Measurements from ENCODE around the gene KCNH1. TPM values are rescaled to one million over a fixed set of nuclear protein-coding genes. Genes with fewer than 3 reads are reported as not detected.

Gene KCNH1
- total and polyA plus RNA-seq, 2 of the 4 experiments (the other 2 are of a cell fraction): 0.27 to 0.54 TPM

DNA sequence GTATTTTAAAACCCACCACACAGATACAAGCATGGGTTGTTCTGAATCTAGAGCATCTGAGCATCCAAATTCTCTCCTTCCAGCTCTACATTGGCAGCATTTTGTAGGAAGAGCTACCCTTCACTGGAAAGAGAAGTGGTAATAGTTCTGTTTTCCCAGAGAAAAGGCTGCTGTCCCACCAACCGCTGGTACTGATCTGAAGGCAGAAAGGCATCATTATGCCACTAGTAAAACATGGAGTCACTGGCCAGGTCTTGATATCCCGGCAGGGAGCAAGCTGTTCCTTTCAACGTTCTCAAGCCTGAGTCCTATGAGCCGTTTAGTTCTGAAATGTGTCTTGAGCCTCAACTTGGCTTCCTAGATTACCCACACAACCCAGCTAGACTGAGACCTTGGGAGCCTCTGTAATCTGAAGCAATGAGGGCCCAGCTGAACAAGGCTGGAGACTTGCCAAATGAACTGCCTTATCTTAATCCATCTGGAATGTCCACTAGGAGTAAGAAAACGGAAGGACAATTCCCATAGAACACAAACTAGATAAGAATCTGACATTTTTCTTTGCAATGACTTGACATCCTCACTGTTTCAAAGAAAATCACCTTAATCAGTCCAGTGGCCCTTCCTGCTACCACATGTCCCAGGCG, 116.8 kb downstream of the KCNH1 start:
- no peaks in the 10 kb centered on the region for H3K9me1 ChIP-seq (ENCODE audit: insufficient read depth, low read length)
- no peaks in the 10 kb centered on the region for H3K27me3 ChIP-seq (ENCODE audit: control insufficient read depth, insufficient read depth, low read length)
- H2AK9ac ChIP-seq (replicated peaks; ENCODE audit: low read depth, low read length, poor library complexity): no peak overlapping the region
- in situ Hi-C loops (cut with MboI; ENCODE audit: low sequenced_read_pairs) (no loop called here), dilution Hi-C loops (cut with HindIII; ENCODE audit: low sequenced_read_pairs, unreplicated experiment) (no loop called here), intact Hi-C loops (cut with micrococcal nuclease) (no loop called here)
- no peak overlapping the region for H4K5ac ChIP-seq (ENCODE audit: low read depth, low read length)
- no peak overlapping the region for H3K18ac ChIP-seq (ENCODE audit: low read depth, low read length)
- H2BK20ac ChIP-seq (ENCODE audit: low read depth, low read length): no peak overlapping the region
- ATAC-seq (ENCODE audit: low read depth) (no peak), DNase-seq (peak; percentile 6)
- no peaks in the 10 kb centered on the region for H3K79me1 ChIP-seq (ENCODE audit: low read depth in 1 of 2, low read length in 2 of 2)
- no peak overlapping the region for H3K14ac ChIP-seq (replicated peaks; ENCODE audit: low read depth, low read length)
- no peak overlapping the region for H3K4me2 ChIP-seq (ENCODE audit: low read depth, low read length)
- no TSS peak for BruUV-seq (replicated peaks)
- no peaks in the 10 kb centered on the region for H4K20me1 ChIP-seq (ENCODE audit: insufficient read depth, low read length)
- H2BK120ac ChIP-seq (ENCODE audit: low read depth, low read length): no peak overlapping the region
- H2AK5ac ChIP-seq (ENCODE audit: low read depth, low read length): no peak overlapping the region
- ChIA-PET CTCF (no interaction called here), POLR2A (ENCODE audit: unreplicated experiment) (no interaction called here)
- TF ChIP-seq, protein P1, sequence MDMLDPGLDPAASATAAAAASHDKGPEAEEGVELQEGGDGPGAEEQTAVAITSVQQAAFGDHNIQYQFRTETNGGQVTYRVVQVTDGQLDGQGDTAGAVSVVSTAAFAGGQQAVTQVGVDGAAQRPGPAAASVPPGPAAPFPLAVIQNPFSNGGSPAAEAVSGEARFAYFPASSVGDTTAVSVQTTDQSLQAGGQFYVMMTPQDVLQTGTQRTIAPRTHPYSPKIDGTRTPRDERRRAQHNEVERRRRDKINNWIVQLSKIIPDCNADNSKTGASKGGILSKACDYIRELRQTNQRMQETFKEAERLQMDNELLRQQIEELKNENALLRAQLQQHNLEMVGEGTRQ (IDR thresholded peaks at IDR 0.05; ENCODE audit: low read depth, low read length): no peak
- TF ChIP-seq NFE2L2 (IDR thresholded peaks at IDR 0.05; ENCODE audit: low read depth, low read length) (no peak), MXI1 (IDR thresholded peaks at IDR 0.05; ENCODE audit: borderline replicate concordance, low read depth, low read length) (no peak), POLR2A (IDR thresholded peaks at IDR 0.05; ENCODE audit: low read depth, low read length) (no peak), BHLHE40 (IDR thresholded peaks at IDR 0.05; ENCODE audit: low read depth, low read length) (no peak)
- TF ChIP-seq, protein P2, sequence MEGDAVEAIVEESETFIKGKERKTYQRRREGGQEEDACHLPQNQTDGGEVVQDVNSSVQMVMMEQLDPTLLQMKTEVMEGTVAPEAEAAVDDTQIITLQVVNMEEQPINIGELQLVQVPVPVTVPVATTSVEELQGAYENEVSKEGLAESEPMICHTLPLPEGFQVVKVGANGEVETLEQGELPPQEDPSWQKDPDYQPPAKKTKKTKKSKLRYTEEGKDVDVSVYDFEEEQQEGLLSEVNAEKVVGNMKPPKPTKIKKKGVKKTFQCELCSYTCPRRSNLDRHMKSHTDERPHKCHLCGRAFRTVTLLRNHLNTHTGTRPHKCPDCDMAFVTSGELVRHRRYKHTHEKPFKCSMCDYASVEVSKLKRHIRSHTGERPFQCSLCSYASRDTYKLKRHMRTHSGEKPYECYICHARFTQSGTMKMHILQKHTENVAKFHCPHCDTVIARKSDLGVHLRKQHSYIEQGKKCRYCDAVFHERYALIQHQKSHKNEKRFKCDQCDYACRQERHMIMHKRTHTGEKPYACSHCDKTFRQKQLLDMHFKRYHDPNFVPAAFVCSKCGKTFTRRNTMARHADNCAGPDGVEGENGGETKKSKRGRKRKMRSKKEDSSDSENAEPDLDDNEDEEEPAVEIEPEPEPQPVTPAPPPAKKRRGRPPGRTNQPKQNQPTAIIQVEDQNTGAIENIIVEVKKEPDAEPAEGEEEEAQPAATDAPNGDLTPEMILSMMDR (conservative IDR thresholded peaks at IDR 0.05; ENCODE audit: low read depth, low read length): no peak
- H3K4me3 ChIP-seq (ENCODE audit: insufficient read depth, low read depth, low read length): no peak overlapping the region
- H2AFZ ChIP-seq (replicated peaks; ENCODE audit: low read length, poor library complexity): no peak overlapping the region
- H2BK5ac ChIP-seq (ENCODE audit: low read depth, low read length, poor library complexity, severe bottlenecking): no peak overlapping the region
- no peak overlapping the region for H3K9ac ChIP-seq (ENCODE audit: low read depth, low read length)
- WGBS, 2 experiments (ENCODE audit: extremely low coverage in 2 of 2, insufficient read length in 1 of 2): 14% methylated on average over 1 of the region's 6 CpGs; no CpG with 5 or more reads in 1 of the 2 experiments
- H3K23ac ChIP-seq (ENCODE audit: low read depth, low read length): no peak overlapping the region
- H2BK15ac ChIP-seq (ENCODE audit: low read depth, low read length): no peak overlapping the region
- no peak overlapping the region for H4K91ac ChIP-seq (ENCODE audit: insufficient read depth, low read depth, low read length)
- no peaks in the 10 kb centered on the region for H3K9me3 ChIP-seq (ENCODE audit: control insufficient read depth, insufficient read depth, low read length)
- H3K4me1 ChIP-seq (ENCODE audit: control insufficient read depth, insufficient read depth, low read length): no peaks in the 10 kb centered on the region
- H3K56ac ChIP-seq (ENCODE audit: extremely low read depth, insufficient read depth, low read length): no peak overlapping the region
- no peak overlapping the region for H3K27ac ChIP-seq (ENCODE audit: insufficient read depth, low read length)
- H3K4ac ChIP-seq (ENCODE audit: low read depth, low read length): no peak overlapping the region
- H4K8ac ChIP-seq (ENCODE audit: low read depth in 2 of 2, low read length in 2 of 2): no peak overlapping the region
- no peaks in the 10 kb centered on the region for H3K36me3 ChIP-seq (ENCODE audit: control insufficient read depth, insufficient read depth, low read length)
